Kidney epithelial cell (primary cell): ENCODE measurements around the gene OLFML2B. TPM values are rescaled to one million over a fixed set of nuclear protein-coding genes. Genes with fewer than 3 reads are reported as not detected.

ENCODE experiments used
- DNase-seq: peaks from one replicate; pipeline ENCODE4 v3.0.0-alpha.2; 2010; ENCODE audit warnings: low read depth
- H3K27me3 ChIP-seq: 2 replicates; pipeline ENCODE4 v1.6.0; 2011; ENCODE audit warnings: low read length; ENCODE audit not compliant: control insufficient read depth, insufficient read depth
- H3K36me3 ChIP-seq: 2 replicates; pipeline ENCODE4 v1.5.1; 2011; ENCODE audit warnings: low read length; ENCODE audit not compliant: control insufficient read depth, insufficient read depth
- H3K4me3 ChIP-seq: 2 replicates; pipeline ENCODE4 v1.5.1; 2011; ENCODE audit warnings: low read depth, mild to moderate bottlenecking, control low read depth, low read length
- total RNA-seq: library from RNA; depleted of rRNA; stranded (reverse); fragments of >200 nt; gene quantifications from 2 replicates; pipeline ENCODE4 v1.2.3, GENCODE V29; 2015
- TF ChIP-seq, protein P1 (sequence below): IDR thresholded peaks from 2 replicates; pipeline ENCODE4 v1.5.1; 2011; ENCODE audit warnings: mild to moderate bottlenecking, moderate library complexity, low read length, control low read depth, inconsistent platforms; ENCODE audit not compliant: insufficient read depth, poor library complexity, severe bottlenecking

Gene OLFML2B
- total RNA-seq, 1 donor from 2014 or later: 3.1 TPM

DNA sequence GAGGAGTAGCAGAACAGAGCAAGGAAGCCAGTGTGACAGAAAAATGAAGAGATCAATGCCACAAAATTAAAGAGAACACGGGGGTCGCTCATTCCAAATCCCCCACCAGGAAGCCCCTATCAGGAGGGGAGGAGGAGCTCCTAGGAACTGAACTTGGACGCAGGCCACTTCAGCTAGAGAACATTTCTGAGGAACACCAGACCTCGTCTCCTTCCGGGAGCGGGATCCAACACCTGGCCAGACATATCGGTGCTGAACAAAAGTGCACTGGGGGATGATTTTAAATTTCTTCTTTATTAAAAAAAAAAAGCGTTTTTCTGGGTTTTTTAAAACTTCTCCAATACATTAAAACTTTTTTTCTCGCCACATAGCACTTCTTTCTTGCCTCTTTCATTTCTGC, 40.8 kb downstream of the OLFML2B start:
- Histone ChIP-seq H3K36me3 (no peaks in the 10 kb centered on the region), H3K27me3 (no peaks in the 10 kb centered on the region), H3K4me3 (no peak overlapping the region)
- TF ChIP-seq, protein P1, sequence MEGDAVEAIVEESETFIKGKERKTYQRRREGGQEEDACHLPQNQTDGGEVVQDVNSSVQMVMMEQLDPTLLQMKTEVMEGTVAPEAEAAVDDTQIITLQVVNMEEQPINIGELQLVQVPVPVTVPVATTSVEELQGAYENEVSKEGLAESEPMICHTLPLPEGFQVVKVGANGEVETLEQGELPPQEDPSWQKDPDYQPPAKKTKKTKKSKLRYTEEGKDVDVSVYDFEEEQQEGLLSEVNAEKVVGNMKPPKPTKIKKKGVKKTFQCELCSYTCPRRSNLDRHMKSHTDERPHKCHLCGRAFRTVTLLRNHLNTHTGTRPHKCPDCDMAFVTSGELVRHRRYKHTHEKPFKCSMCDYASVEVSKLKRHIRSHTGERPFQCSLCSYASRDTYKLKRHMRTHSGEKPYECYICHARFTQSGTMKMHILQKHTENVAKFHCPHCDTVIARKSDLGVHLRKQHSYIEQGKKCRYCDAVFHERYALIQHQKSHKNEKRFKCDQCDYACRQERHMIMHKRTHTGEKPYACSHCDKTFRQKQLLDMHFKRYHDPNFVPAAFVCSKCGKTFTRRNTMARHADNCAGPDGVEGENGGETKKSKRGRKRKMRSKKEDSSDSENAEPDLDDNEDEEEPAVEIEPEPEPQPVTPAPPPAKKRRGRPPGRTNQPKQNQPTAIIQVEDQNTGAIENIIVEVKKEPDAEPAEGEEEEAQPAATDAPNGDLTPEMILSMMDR: no peak
- no peak for DNase-seq

DNA sequence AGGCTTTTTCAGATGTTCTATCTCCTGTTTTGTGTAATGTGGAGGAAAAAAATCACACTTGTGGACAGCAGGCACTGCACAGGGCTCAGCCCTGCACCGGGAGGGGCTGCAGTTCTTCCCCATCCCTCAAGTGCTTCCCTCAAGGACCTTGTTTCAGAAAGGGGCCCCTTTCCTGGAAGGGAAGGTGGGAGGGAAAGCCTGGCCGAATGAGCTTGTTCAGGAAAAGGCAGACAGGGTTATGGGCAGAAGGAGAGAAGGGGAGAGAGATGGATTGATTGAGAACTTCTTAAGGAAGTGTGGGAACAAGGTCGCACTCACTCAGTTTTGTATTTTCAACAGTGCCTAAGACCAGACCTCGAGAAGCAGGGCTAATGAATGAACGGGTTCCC, 41.2 kb downstream of the OLFML2B start:
- DNase-seq: no peak
- H3K27me3 ChIP-seq: no peaks in the 10 kb centered on the region
- TF ChIP-seq, protein P1: no peak
- no peaks in the 10 kb centered on the region for H3K36me3 ChIP-seq
- no peak overlapping the region for H3K4me3 ChIP-seq

DNA sequence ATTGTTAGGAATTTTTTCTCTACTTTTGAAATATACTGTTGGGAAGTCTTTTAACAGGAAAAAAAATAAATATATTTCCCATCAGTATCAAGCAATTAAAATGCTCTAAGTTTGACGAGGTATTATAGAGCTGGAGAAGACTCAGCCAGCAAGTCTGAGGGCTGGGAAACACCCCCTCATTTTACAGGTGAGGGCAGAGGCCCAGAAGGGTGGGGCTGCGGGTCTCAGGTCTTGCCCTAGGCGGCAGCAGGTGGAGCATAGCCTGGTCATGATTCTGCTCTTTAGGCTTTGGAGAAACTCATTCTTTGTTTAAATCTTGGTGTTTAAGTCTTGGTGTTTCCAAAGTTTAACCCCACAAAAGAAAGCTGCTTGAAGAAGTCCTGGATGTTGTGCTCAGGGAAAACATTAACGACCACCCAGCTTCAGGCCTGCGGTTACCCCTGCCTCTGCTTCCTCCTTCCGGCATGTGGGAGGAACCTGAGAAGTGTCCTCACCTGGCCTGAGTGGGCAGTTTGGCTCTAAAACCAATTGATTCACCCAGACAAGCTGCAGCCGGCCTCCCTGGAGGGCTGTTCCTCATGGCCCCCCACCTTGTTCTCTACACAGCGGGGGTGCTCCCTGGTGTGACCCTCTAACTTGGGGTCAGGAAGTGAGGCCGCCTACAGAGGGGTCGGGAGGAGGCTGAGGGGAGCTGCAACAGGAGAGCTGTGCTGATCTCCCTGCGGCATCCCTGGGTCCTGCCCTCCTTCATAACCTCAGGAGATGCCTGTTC, 41.7 kb downstream of the OLFML2B start:
- DNase-seq: no peak
- Histone ChIP-seq H3K27me3 (no peaks in the 10 kb centered on the region), H3K4me3 (no peak overlapping the region), H3K36me3 (no peaks in the 10 kb centered on the region)
- TF ChIP-seq, protein P1: no peak

DNA sequence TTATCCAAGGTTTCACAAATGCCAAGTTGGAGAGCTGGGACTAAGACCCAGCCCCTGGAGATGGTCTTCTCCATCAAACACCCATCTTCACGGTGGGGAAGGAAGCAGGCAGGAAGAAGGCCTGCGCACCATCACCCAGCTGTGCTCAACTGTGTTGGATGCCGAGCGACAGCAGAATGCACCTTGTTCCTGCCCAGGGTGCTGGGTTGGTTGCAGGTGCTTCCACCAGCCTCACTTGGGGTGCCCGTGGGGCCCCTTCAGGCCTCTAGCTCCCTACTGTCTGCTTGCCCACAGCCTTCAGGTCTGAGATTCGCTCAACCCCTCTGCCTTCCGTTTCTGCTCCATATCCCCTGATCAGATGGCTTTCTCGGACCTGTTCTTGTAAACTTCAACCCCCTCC, 42.5 kb downstream of the OLFML2B start:
- DNase-seq: no peak
- H3K4me3 ChIP-seq: no peak overlapping the region
- no peaks in the 10 kb centered on the region for H3K36me3 ChIP-seq
- TF ChIP-seq, protein P1: no peak
- no peaks in the 10 kb centered on the region for H3K27me3 ChIP-seq

DNA sequence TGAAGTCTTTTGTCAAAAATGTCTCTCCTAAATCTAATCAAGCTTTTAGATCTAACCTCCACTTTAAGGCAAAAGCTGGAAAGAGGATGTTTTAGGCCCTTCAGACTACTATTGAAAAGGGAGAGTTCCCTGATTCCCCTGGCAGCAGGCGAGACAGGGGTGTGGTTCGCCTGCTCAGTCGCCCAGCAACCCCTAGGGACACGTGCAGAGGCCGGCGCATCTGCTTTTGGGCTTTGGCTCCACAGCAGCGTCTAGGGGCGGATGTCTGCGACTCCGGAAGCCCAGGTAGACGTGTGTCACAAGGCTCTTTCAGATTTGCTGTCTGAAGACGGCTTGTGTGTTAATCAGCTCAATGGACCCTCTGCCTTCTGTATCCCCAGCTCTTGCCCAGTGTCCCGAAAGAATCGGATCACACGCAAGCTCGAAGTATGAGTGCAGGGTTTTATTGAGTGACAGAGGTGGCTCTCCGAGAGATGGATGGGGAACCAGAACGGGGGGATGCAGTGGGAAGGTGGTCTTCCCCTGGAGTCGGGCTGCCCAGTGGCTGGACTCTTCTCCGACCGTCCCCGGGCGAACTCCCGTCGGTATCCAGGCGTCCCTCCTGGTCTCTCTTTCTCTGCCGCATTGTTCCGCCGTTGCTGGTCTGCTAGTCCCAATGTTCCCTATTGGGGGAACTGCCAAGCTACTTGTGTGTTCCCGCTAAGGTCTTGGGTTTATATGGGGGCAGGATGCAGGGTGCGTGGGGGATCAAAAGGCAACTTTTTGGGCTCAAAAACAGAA, 45.5 kb downstream of the OLFML2B start:
- Histone ChIP-seq H3K36me3 (no peaks in the 10 kb centered on the region), H3K27me3 (no peaks in the 10 kb centered on the region), H3K4me3 (no peak overlapping the region)
- TF ChIP-seq, protein P1: no peak
- no peak for DNase-seq
